Choroid plexus epithelial cell (primary cell): Measurements from ENCODE around the gene MKKS.

Experiments
- DNase-seq: peaks from one replicate; pipeline ENCODE4 v3.0.0-alpha.2; 2010; ENCODE audit warnings: low read depth
- H3K4me3 ChIP-seq: 2 replicates; pipeline ENCODE4 v1.5.1; 2011; ENCODE audit warnings: low read depth, mild to moderate bottlenecking, control low read depth, low read length, moderate library complexity
- CTCF ChIP-seq: conservative IDR thresholded peaks from 2 replicates; pipeline ENCODE4 v1.5.1; 2011; ENCODE audit warnings: low read depth, mild to moderate bottlenecking, control low read depth, inconsistent platforms, low read length, moderate library complexity

The MKKS gene

GRCh38 chr20:10369723-10370090, 64.3 kb downstream of the MKKS start:
- no peak overlapping the region for H3K4me3 ChIP-seq
- TF ChIP-seq CTCF, result no peak
- peak; percentile 63 for DNase-seq

- TF ChIP-seq CTCF, result no peak
- no peak for DNase-seq
- H3K4me3 ChIP-seq, result no peak overlapping the region
These were observed 65.3 kb downstream of the MKKS start for GRCh38 chr20:10368702-10369041.

GRCh38 chr20:10367943-10368701, 65.9 kb downstream of the MKKS start:
- DNase-seq, result no peak
- no peak overlapping the region for H3K4me3 ChIP-seq
- TF ChIP-seq CTCF, result no peak

- no peak for DNase-seq
- no peak for TF ChIP-seq CTCF
- no peak overlapping the region for H3K4me3 ChIP-seq
These were observed 66.4 kb downstream of the MKKS start for GRCh38 chr20:10367693-10367942.

- DNase-seq, result no peak
- H3K4me3 ChIP-seq, result no peak overlapping the region
- no peak for TF ChIP-seq CTCF
These were observed 66.9 kb downstream of the MKKS start for GRCh38 chr20:10366898-10367692.

DNA sequence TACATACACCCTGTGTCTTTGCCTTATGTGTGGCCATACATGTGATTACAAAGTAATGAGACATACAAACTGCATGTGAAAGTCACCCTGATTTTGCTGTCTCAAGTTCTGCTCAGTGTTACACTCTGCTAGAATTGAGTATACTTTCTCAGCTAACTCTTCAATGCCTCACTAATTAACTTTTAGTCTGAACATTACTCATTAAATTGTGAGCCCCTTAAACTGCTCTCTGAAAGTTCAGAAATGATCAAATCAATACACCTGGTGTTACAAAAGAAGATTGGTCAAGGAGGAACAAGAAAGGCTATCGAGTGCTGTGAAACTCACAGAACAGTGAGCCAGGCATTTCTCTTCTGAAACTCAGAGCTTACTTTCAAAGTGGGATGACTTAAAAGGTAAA, 71.3 kb downstream of the MKKS start:
- H3K4me3 ChIP-seq, result no peak overlapping the region
- no peak for TF ChIP-seq CTCF
- no peak for DNase-seq

- no peak for TF ChIP-seq CTCF
- no peak for DNase-seq
- no peak overlapping the region for H3K4me3 ChIP-seq
These were observed 73.1 kb downstream of the MKKS start for GRCh38 chr20:10360878-10361277.
